ENCODE results near the gene PRKX.

DNA sequence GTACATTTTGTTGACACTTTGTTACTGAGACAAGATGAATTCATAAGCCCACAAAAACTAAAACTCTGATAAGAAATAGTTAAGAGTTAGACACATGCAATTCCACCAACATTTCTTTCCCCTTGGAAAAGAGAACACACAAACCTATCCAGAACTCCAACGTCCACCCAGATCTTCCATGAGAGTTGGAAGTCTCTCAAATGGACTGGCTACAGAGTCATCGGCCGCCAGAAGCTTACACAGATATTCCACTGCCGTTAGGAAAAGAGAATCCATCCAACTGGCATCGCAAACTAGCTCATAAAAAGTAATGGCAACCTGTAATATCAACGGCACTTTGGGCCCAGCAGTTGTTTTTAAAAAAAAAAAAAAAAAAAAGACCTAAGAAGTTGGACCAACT is 114.7 kb downstream of the PRKX start:
- TF ChIP-seq, protein P1, sequence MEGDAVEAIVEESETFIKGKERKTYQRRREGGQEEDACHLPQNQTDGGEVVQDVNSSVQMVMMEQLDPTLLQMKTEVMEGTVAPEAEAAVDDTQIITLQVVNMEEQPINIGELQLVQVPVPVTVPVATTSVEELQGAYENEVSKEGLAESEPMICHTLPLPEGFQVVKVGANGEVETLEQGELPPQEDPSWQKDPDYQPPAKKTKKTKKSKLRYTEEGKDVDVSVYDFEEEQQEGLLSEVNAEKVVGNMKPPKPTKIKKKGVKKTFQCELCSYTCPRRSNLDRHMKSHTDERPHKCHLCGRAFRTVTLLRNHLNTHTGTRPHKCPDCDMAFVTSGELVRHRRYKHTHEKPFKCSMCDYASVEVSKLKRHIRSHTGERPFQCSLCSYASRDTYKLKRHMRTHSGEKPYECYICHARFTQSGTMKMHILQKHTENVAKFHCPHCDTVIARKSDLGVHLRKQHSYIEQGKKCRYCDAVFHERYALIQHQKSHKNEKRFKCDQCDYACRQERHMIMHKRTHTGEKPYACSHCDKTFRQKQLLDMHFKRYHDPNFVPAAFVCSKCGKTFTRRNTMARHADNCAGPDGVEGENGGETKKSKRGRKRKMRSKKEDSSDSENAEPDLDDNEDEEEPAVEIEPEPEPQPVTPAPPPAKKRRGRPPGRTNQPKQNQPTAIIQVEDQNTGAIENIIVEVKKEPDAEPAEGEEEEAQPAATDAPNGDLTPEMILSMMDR (IDR thresholded peaks at IDR 0.05), result no peak
- TF ChIP-seq EP300 (IDR thresholded peaks at IDR 0.05; ENCODE audit: low read depth), result no peak
- TF ChIP-seq POLR2A (IDR thresholded peaks at IDR 0.05), result no peak

Data from transverse colon (tissue), 3 donors.